Neural cell (in vitro differentiated cells): ENCODE data around the gene FOXD2.

Source experiments
- TAF1 ChIP-seq: IDR thresholded peaks from 2 replicates; pipeline ENCODE4 v1.6.1; 2012; ENCODE audit warnings: low read depth
- TF ChIP-seq, protein P1 (sequence below): fragments of 450-650 bp; IDR thresholded peaks from 2 replicates; pipeline ENCODE4 v1.5.1; 2014; ENCODE audit warnings: antibody characterized with exemption, mild to moderate bottlenecking, moderate library complexity; ENCODE audit not compliant: poor library complexity, severe bottlenecking

DNA sequence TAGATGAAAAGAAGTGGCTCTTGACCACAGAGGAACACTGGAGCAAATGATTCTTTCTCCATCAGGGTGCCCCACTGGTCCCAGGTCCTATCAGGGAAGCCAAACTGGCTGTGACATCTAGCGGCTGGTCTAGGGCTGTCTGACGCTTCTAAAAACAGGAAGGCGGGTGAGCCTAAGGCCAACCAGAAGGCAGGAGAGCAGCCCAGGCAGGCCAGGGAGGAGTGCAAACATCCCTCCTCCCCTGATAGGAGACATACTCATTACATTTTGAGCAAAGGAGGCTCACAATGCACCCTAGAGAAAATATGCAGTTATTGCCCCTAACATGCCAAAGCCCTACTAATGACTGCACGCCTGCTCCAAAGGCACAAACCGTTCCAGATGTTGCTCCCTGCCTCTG is 32.1 kb upstream of the FOXD2 start:
- TF ChIP-seq TAF1, result no peak
- TF ChIP-seq, protein P1, sequence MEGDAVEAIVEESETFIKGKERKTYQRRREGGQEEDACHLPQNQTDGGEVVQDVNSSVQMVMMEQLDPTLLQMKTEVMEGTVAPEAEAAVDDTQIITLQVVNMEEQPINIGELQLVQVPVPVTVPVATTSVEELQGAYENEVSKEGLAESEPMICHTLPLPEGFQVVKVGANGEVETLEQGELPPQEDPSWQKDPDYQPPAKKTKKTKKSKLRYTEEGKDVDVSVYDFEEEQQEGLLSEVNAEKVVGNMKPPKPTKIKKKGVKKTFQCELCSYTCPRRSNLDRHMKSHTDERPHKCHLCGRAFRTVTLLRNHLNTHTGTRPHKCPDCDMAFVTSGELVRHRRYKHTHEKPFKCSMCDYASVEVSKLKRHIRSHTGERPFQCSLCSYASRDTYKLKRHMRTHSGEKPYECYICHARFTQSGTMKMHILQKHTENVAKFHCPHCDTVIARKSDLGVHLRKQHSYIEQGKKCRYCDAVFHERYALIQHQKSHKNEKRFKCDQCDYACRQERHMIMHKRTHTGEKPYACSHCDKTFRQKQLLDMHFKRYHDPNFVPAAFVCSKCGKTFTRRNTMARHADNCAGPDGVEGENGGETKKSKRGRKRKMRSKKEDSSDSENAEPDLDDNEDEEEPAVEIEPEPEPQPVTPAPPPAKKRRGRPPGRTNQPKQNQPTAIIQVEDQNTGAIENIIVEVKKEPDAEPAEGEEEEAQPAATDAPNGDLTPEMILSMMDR, result no peak
